ENCODE measurements around the gene MMP11.

The MMP11 gene

GRCh38 chr22:23759566-23759965 lies 13.1 kb upstream of the MMP11 start:
- no peak for DNase-seq (ENCODE audit: extremely low read depth in 1 of 2, low read depth in 1 of 2)

- DNase-seq (ENCODE audit: extremely low read depth in 1 of 2, low read depth in 1 of 2), result no peak
Observed at GRCh38 chr22:23760056-23760455, 12.6 kb upstream of the MMP11 start.

DNA sequence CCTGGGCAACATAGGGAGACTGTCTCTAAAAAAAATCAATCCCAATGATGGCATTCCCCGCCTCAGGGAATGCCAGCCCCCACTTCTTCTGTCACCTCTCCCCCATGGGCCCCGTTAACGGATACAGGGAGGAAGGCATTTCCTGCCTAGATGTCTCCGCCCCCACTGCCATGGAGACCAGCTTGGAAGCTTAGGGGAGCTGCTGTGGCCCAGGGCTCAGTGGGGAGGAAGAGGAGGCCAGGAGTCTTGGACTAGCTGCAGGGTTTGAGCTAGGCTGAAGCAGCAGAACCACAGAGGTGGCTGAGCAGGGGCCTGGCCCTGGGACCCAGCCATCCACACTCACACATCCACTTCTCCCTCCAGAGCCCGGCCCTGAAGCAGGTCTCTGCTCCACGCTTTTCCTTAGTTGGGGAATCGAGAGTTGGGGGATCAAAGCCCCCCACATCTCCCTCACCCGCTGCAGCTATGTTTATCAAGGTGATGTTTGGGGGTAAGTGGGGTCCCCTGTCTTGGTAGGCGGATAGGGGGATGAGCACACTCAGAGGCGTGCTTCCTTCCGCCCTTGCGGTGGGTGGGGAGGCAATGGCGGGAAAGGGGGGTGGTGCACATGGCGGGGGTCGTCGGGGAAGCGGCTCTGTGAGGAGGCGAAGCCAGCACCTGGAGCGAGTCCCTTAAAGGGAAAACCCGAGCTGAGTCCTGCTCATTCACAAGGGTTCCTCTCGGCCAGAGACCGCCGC lies 9.6 kb upstream of the MMP11 start, which contains the start of gene C22orf15:
C22orf15 (plus strand) TSS at position 149 of the 737 bp plus-strand sequence; CDS start at position 466, 317 bp downstream.
- no peak for DNase-seq (ENCODE audit: extremely low read depth in 1 of 2, low read depth in 1 of 2)

DNA sequence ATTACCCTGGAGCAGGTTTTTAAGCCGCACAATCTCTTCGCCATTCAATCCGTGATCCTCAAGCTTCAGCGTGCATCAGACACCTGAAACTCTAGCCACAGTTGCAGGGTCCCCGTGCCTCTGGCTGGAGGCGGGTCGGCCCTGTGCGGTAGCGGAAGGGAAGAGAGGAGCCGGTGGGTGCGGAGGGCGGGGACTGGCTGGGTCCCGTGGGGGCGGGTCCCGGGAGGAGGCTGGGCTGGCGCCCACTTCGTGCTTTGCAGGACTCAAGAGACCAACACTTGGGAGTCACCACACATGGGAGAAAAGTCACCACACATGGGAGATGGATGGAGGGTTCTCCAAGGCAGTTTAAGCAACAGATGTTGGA lies 9.1 kb upstream of the MMP11 start:
- DNase-seq (ENCODE audit: extremely low read depth in 1 of 2, low read depth in 1 of 2), result no peak

DNA sequence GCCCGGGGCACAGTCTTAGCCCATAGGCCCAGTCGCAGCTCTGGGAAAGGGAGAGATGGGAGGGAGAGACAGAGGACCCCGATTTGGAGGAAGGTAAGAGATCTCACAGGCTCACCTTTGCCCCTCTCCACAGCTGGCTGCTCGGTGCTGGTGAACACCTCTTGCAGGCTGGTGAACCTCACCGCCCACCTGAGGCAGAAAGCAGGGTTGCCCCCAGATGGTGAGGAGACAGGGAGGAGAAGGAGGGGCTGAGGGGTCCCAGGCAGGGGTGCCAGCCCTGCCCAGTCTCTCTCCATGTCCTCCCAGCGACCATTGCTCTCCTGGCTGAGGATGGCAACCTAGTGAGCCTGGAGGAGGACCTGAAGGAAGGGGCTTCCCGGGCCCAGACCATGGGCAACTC lies 8.7 kb upstream of the MMP11 start:
- DNase-seq (ENCODE audit: extremely low read depth in 1 of 2, low read depth in 1 of 2), result no peak

DNA sequence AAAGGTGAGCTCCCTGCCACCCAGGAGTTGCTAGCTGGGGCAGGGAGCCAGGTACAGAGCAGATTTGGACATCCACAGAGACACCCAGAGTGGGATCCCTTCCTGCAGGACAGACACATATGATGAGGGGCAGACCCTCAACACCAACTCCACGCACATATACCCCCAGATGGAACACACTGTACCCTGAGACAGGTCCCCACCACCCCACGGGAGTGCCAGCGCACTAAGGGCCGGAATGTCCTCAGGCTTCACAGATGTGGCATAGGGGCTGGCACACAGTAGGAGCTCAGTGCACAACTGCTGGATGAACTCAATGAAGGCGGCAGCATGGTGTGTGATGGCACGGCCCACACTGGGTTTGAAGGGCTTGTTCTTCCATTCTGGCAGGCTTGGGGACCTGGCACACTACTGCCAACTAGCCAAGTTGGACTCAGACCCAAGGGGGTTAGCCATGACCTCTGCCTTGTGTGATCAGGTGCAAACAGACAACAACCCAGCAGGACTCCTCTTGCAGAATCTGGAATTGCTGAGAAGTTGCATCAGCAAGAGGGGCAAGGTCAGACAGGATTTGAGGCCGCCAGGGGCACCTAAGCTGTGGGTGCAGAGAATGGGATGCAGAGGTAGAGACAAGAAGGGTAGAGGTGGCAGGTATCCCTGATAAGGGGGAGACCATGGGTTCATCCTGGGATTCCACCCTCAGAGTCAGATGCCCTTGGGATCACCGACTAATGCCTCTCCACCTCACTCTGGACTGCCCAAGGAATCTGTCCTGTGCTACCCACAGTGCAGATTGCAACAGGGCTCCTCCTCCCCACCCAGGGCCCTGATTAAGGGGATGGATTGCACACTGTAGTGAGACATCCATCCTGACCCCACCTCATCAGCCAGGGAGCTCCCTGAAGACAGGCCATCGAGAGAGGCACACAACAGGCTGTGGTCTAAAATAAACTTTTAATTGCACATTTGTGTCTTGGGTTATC lies 7.5 kb upstream of the MMP11 start:
- no peak for DNase-seq (ENCODE audit: extremely low read depth in 1 of 2, low read depth in 1 of 2)

- DNase-seq (ENCODE audit: extremely low read depth in 1 of 2, low read depth in 1 of 2), result no peak
Observed at GRCh38 chr22:23767303-23767672, 5.4 kb upstream of the MMP11 start.

DNA sequence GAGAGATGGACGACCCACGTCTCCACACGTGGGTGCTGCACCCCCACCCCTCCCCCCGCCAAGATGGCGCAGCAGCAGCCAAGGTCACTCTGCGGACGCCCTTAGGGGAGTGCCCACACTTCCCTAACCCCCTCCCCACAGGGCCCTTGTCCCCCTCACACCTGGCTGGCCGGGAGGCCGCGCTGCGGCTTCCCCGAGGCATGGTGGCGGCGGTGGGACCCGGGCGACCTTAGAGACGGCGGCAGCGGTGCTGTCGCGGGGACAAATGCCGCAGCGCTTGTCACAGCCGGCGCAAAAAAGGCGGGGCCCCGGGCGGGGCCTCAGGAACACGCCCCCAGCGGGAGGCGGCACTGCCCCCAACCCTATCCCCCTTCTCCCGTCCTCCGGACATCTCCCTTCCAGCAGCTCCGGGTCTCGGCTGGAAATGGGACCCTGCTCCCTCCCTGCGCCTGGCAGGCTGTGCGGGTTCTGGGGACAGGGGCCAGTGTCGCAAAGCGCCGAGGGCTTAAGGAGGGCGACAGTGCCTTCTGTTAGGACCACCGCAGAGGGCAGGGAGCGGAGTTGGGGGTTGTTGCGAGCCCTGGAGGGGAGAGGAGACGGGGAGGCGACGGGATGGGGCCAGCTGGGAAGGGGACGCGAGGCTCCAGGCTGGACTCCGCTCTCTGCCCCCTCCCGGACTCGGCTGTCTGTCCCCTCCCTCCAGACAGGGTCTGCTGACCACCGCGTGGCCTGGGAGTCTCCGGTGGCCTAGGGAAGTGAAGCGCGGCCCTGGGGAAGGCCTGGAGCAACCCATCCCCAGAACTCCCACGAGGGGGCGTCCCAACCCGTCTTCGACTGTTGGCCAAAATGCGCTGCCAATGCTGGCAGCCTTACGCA lies 4.7 kb upstream of the MMP11 start, which contains the start of gene CHCHD10:
CHCHD10 (minus strand) TSS at position 300 of the 876 bp plus-strand sequence; CDS start at position 202, 98 bp downstream.
- DNase-seq (ENCODE audit: extremely low read depth in 1 of 2, low read depth in 1 of 2), result peak; percentile 57 to 60

DNA sequence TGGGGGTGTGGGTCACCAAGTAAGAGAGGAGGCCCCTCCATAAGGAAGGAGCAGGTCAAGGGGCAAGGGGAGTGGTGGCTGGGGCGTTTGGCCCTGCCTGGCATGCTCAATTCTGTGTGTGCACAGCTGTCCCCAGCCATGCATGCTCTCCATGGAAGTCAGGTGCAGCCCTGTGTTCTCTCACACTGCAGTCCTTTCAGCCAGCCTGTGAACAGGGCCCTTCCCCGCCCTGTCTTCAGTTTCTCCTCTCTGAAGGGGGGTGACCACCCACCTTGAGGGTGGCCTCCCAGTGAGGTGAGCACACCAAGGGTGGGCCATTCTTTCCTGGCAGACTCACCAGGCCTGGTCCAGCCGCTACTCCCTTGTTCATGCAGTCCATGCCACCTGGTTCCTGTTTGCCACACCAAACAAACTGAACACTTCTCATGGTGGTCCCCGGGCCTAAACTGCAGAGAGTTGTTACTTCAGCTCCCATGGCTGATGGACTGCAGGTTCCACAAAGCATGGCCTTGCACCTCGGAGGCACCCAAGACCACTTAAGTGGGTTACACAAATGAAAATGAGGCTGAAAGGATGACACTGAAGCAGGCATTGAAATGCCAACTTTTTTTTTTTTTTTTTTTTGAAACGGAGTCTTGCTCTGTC lies 3.2 kb upstream of the MMP11 start:
- DNase-seq (ENCODE audit: extremely low read depth in 1 of 2, low read depth in 1 of 2), result no peak

- no peak for DNase-seq (ENCODE audit: extremely low read depth in 1 of 2, low read depth in 1 of 2)
Observed at GRCh38 chr22:23772315-23772648, 367 bp upstream of the MMP11 start.

GRCh38 chr22:23773483-23774113 lies 949 bp downstream of the MMP11 start:
- DNase-seq (ENCODE audit: extremely low read depth in 1 of 2, low read depth in 1 of 2), result no peak

DNA sequence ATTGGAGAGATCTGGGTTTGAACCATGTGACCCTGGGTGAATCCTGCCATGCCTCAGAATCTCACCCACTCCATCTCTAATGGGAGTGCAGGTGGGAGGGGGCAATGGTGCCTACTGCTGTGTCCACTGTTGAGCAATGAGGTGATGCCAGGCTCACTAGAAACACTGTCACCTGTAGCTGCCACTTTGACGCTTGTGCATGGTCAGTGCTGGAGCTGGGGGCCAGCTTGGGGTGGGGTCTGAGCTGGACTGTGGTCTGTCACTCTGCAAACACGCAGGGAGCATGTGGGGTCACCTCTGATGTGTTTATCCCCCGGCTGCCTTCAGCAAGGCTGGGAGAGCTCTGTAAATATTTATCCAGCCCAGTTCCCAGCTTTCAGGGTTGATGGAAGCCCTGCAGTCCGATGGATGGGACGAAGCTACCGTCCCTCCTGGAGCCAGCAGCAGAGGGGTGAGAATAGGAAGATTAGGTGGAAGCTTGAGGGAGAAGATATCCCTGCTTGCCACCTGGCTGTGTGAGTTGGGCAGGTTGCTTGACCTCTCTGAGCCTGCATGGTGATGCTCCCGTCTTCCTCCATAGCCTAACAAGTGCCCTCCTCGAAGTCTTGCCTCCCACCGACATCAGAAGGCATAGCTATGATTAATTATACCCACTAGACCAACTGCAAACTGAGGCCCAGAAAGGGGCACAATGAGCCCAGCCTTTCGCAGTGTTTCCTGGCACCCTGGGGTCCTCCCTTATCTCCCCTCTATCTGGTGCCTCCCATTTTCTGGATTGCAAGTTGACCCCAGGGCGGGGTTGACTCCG lies 1.7 kb downstream of the MMP11 start:
- DNase-seq (ENCODE audit: extremely low read depth in 1 of 2, low read depth in 1 of 2), result no peak

- no peak for DNase-seq (ENCODE audit: extremely low read depth in 1 of 2, low read depth in 1 of 2)
Observed at GRCh38 chr22:23774922-23775436, 2.3 kb downstream of the MMP11 start.

DNA sequence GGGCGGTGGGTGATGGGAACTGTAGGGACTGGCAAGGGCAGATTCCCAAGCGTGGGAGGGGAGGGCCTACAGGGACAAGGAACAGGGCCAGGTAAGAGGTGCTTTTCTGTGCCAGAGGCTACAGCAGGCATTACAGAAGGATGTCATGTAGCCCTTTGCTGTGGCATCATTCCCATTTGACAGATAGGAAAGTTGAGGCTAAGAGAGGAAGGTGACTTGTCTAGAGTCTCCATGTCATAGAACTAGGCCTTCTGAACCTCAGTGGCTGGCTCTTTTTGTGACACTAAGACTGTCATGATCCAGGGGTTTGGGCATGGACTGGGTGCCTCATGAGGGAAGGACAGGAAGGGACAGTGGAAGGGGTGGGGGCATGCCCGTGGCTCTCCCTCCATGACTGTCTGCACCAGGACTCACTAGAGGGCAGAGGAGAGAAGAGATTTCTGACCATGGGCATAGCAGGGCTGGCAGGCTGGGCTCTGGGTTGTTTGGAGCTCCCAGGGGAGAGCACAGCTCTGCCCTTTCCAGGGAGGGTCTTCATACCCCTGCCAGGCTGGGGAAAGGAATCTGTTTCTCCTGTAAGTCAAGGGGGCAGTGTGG lies 3.2 kb downstream of the MMP11 start:
- DNase-seq (ENCODE audit: extremely low read depth in 1 of 2, low read depth in 1 of 2), result no peak

GRCh38 chr22:23777776-23778576 lies 5.3 kb downstream of the MMP11 start:
- DNase-seq (ENCODE audit: extremely low read depth in 1 of 2, low read depth in 1 of 2), result no peak

DNA sequence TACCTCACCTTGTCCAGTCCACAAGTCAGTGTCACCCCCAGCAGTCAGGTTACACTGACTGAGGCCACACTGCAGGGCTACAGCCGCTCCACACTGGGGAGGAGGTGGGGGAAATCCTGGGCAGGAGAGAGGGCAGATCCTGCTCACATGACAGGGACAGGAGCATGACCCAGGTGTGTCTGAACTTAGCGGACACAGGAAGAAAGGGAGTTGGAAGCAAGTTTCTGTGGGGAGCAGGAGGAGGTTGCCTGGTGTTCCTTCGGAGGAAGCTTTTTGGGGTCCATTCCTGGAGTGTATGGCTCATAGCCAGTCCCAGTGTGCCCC lies 5.9 kb downstream of the MMP11 start:
- DNase-seq (ENCODE audit: extremely low read depth in 1 of 2, low read depth in 1 of 2), result no peak

- no peak for DNase-seq (ENCODE audit: extremely low read depth in 1 of 2, low read depth in 1 of 2)
Observed at GRCh38 chr22:23779083-23779482, 6.4 kb downstream of the MMP11 start.

DNA sequence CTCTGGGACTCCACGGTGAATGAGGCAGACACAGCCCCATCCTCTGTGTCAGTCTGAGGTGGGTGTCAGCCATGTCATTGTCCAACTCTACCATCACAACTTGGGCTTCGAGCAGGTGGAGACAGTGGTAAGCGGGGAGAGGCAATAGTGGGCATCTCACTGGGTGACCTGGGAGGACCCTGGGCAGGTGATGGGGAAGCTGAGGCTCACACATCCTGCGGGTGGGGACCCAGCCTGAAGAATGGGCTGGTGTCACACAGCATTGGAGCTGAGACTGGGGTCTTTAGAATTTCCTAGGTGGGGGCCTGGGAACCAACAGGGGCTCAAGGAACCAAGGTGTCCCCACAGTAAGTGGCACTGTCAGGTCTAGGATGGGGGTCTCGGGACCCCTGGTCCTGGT lies 7.1 kb downstream of the MMP11 start:
- DNase-seq (ENCODE audit: extremely low read depth in 1 of 2, low read depth in 1 of 2), result no peak

Measured in stimulated activated CD8-positive, alpha-beta memory T cell treated with anti-CD3 and anti-CD28 coated beads, Interleukin-7, amount 100 ng/mL, for 48 hours (primary cell).